Erythroblast (primary cell): ENCODE measurements around the gene ZNF436.

Experiments
- GATA1 ChIP-seq: IDR thresholded peaks from 2 replicates; pipeline ENCODE4 v1.6.1; 2011; ENCODE audit warnings: low read depth, mild to moderate bottlenecking, control low read depth, low read length, moderate library complexity
- POLR2A ChIP-seq: IDR thresholded peaks from 2 replicates; pipeline ENCODE4 v1.6.1; 2011; ENCODE audit warnings: mild to moderate bottlenecking, low read length

DNA sequence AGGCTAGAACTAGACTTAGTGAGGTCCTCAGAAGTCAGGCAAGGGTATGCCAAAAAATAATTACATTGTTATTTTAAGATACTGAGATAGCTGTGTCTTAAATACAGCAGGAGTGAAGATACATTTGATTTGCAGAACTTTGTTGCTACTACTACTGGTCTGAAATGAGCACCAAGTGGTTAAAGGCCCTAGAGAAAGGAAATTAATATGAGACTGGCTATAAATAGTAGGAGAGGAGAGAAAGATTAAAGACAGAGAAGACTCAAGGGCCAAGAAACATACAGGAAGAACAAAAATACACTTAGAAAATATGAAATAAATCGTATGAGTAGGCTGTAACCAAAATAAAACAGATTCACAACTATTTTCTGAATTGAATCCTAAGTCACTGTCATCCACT is 46.9 kb downstream of the ZNF436 start:
- no peak for TF ChIP-seq POLR2A
- no peak for TF ChIP-seq GATA1
